KOPT-K1 (cell line): Measurements from ENCODE around the gene PLEKHM3.
"Not testable (repeated sequence)": the region's sequence is repeated elsewhere in the genome, so short reads cannot be mapped to it uniquely, and the experiment has no call there.

Source experiments
- H3K27ac ChIP-seq: fragments of 200-600 bp; sonication (generic); 2 replicates; pipeline ENCODE4 v1.5.1; 2016; ENCODE audit warnings: antibody characterized with exemption, mild to moderate bottlenecking, low read depth, low read length; ENCODE audit not compliant: poor library complexity, severe bottlenecking
- H3K36me3 ChIP-seq: fragments of 200-600 bp; sonication (generic); 2 replicates; pipeline ENCODE4 v1.5.1; 2017; ENCODE audit warnings: antibody characterized with exemption, mild to moderate bottlenecking, low read length, moderate library complexity; ENCODE audit not compliant: insufficient read depth
- H3K9me3 ChIP-seq: fragments of 200-600 bp; sonication (generic); 2 replicates; pipeline ENCODE4 v1.5.1; 2017; ENCODE audit warnings: antibody characterized with exemption, low read length, mild to moderate bottlenecking; ENCODE audit not compliant: insufficient read depth, poor library complexity, severe bottlenecking

The PLEKHM3 gene

GRCh38 chr2:207819021-207819797 lies 206.1 kb downstream of the PLEKHM3 start:
- Histone ChIP-seq H3K36me3 (no peaks in the 10 kb centered on the region), H3K27ac (no peak overlapping the region)

GRCh38 chr2:207816546-207816945 lies 208.8 kb downstream of the PLEKHM3 start:
- Histone ChIP-seq H3K9me3 (no peaks in the 10 kb centered on the region), H3K36me3 (no peaks in the 10 kb centered on the region), H3K27ac (no peak overlapping the region)

More at GRCh38 chr2:207819021-207819797, 206.1 kb downstream of the PLEKHM3 start:
- no peaks in the 10 kb centered on the region for H3K9me3 ChIP-seq

GRCh38 chr2:207815254-207815653 lies 210.1 kb downstream of the PLEKHM3 start:
- Histone ChIP-seq H3K36me3 (no peaks in the 10 kb centered on the region), H3K9me3 (no peaks in the 10 kb centered on the region), H3K27ac (no peak overlapping the region)

GRCh38 chr2:207813942-207814341 lies 211.4 kb downstream of the PLEKHM3 start:
- Histone ChIP-seq H3K9me3 (no peaks in the 10 kb centered on the region), H3K27ac (no peak overlapping the region)

GRCh38 chr2:207813221-207813916 lies 212.0 kb downstream of the PLEKHM3 start:
- Histone ChIP-seq H3K9me3 (no peaks in the 10 kb centered on the region), H3K36me3 (no peaks in the 10 kb centered on the region), H3K27ac (no peak overlapping the region)

More at GRCh38 chr2:207813942-207814341, 211.4 kb downstream of the PLEKHM3 start:
- no peaks in the 10 kb centered on the region for H3K36me3 ChIP-seq

- Histone ChIP-seq H3K27ac (no peak overlapping the region), H3K36me3 (no peaks in the 10 kb centered on the region), H3K9me3 (no peaks in the 10 kb centered on the region)
Measured at GRCh38 chr2:207812726-207813080, 212.6 kb downstream of the PLEKHM3 start.

- H3K9me3 ChIP-seq = no peaks in the 10 kb centered on the region
- no peak overlapping the region for H3K27ac ChIP-seq
- no peaks in the 10 kb centered on the region for H3K36me3 ChIP-seq
Measured at GRCh38 chr2:207812058-207812725, 213.1 kb downstream of the PLEKHM3 start.

GRCh38 chr2:207811658-207812057 lies 213.7 kb downstream of the PLEKHM3 start:
- H3K27ac ChIP-seq, H3K9me3 ChIP-seq, H3K36me3 ChIP-seq: not testable (repeated sequence)

- Histone ChIP-seq H3K36me3 (no peaks in the 10 kb centered on the region), H3K9me3 (no peaks in the 10 kb centered on the region), H3K27ac (no peak overlapping the region)
Measured at GRCh38 chr2:207810200-207810788, 215.0 kb downstream of the PLEKHM3 start.

- no peaks in the 10 kb centered on the region for H3K9me3 ChIP-seq
- H3K36me3 ChIP-seq = no peaks in the 10 kb centered on the region
- H3K27ac ChIP-seq = no peak overlapping the region
Measured at GRCh38 chr2:207808119-207808518, 217.2 kb downstream of the PLEKHM3 start.

- no peaks in the 10 kb centered on the region for H3K9me3 ChIP-seq
- H3K27ac ChIP-seq = no peak overlapping the region
- H3K36me3 ChIP-seq = no peaks in the 10 kb centered on the region
Measured at GRCh38 chr2:207807516-207807915, 217.8 kb downstream of the PLEKHM3 start.

GRCh38 chr2:207805566-207806226 lies 219.6 kb downstream of the PLEKHM3 start:
- H3K9me3 ChIP-seq = no peaks in the 10 kb centered on the region
- H3K27ac ChIP-seq = no peak overlapping the region
- no peaks in the 10 kb centered on the region for H3K36me3 ChIP-seq

GRCh38 chr2:207802650-207803049 lies 222.7 kb downstream of the PLEKHM3 start:
- Histone ChIP-seq H3K36me3 (no peaks in the 10 kb centered on the region), H3K27ac (no peak overlapping the region), H3K9me3 (no peaks in the 10 kb centered on the region)

- Histone ChIP-seq H3K36me3 (no peaks in the 10 kb centered on the region), H3K27ac (no peak overlapping the region), H3K9me3 (no peaks in the 10 kb centered on the region)
Measured at GRCh38 chr2:207801259-207801658, 224.1 kb downstream of the PLEKHM3 start.
